GM18517 (cell line): ENCODE measurements around the gene FBXW10B.
"Not testable (repeated sequence)": the region's sequence is repeated elsewhere in the genome, so short reads cannot be mapped to it uniquely, and the experiment has no call there.

Experiments
- ATAC-seq: cut with Tn5 transposase; IDR thresholded peaks from one replicate; pipeline ENCODE4 v1.9.1; 2021; ENCODE audit warnings: mild to moderate bottlenecking, moderate library complexity; ENCODE audit not compliant: unreplicated experiment

Gene FBXW10B

GRCh38 chr17:15642505-15643251 is 23.2 kb upstream of the FBXW10B start:
- ATAC-seq = not testable (repeated sequence)

GRCh38 chr17:15642014-15642413 is 22.5 kb upstream of the FBXW10B start:
- ATAC-seq = not testable (repeated sequence)

DNA sequence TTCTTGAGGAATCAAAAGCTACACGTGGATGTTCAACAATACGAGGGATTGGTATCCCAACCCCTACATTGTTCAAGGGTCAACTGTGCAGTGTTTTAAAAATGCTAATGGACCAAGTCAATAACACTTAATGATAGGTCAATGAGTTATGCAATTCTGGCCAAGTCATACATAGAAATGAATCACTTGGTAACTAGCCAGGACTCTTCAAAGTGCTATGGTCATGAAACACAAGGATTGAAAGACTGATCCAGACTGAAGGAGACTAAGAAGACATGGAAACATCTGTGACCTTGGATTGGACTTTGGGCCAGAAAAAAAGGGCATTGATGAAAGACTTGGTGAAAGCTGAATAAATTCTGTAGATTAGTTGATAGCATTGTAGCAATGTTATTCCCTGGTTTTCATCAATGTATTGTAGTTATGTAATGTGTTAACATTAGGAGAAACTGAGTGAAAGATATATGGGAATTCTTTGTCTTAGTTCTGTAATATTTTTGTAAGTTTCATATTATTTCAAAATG is 11.5 kb upstream of the FBXW10B start:
- not testable (repeated sequence) for ATAC-seq

GRCh38 chr17:15629991-15630390 is 10.5 kb upstream of the FBXW10B start:
- ATAC-seq = not testable (repeated sequence)

DNA sequence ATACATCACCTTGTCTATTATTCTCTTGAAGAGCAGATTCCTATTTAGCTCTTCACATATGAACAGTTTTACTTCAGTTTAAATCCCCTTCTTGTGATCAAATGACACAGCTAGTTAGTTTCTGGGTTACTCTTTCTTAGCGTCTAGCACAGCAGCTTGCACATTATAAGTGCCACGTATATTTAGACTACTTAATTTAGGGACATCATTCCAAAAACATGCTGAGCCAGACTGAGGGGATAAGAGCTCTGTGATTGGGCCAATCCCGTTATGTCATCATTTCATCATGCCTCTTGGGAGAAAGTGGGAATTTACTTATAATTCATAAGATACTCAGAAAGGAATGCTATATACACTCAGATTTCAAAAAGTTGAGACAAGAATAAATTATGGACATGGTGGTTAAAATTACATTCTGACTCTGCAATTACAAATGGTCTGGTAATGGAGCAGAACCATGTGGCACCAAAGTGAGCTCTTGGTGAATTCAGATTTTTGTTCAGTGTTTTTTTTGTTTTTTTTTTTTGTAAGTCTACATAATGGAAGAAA is 4.2 kb upstream of the FBXW10B start:
- ATAC-seq = not testable (repeated sequence)

DNA sequence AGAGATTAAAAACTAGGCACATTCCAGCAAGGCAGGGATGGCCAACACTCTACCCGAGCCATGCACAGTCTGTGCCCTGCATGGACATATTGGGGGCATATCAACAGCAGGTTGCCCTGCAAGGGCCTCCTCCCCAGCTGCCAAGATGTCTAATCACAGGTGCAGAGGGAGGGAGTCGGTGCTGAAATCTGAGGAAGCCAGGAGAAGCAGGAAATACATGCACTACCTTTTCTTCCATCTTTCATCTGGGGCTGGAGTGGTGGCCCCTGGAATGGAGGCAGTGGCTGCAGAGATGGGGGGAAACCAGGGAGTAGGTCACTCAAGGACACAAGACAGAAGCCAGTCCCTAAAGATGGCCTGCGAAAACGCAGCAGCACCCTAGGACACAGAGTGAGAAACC is 3.8 kb upstream of the FBXW10B start:
- not testable (repeated sequence) for ATAC-seq

GRCh38 chr17:15622124-15622523 is 2.6 kb upstream of the FBXW10B start:
- ATAC-seq = not testable (repeated sequence)

GRCh38 chr17:15616828-15617227 is 2.7 kb downstream of the FBXW10B start:
- not testable (repeated sequence) for ATAC-seq

DNA sequence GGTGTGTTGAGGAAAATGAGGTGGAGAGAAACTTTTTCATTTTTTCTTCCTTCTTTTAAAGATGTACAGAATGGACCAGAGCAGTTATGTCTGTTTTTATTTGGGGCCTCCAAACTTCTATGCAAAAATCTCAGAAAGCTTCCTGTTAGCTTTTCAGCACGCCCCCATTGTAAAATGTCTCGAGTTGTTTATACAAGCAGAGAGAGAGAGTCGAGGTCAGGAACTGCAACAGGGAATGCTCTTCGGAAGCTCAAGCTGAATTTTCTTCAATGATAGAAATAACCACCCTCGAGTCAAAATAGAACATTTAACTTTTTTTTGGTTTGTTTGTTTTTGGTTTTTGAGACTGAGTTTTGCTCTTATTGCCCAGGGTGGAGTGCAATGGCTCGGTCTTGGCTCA is 3.7 kb downstream of the FBXW10B start:
- ATAC-seq = not testable (repeated sequence)

DNA sequence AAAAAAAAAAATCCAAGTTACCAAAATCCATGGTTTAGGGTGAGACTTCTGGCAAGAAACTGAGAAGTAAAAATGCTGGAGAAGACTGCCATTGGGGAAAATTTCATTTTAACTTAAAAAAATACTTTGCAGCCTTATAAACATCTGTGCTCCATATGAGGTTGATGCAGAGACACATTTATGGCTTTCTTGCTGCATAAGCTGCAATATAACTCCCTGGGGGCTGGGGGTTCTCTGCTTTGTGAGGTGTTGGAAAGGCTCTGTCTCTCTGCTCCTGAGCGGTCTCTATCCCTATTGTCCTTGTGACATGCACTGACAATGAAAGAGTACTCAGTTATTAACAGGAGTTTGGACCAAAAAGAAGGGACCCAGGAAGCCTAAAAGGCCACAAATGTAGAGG is 6.4 kb downstream of the FBXW10B start:
- ATAC-seq = not testable (repeated sequence)

- not testable (repeated sequence) for ATAC-seq
These were observed 26.5 kb downstream of the FBXW10B start for GRCh38 chr17:15592960-15593359.

DNA sequence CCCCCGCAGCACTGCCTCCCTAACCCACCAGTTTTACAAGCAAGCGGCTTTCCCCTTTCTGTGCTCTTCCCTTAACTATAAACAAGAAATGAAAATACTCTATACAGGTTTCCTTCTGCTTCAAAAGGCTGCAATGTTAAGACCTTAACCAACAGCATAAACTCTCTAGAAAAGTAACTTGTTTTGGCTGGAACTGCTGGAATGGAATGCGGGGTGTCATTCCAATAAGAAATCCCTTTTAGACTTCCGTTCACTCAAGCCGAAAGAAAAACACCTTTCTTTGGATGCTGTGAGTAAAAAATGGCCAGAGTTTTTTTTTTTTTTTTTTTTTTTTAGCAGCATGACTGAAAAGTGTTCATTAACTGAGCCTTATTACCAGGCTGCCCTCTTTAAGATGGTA is 27.5 kb downstream of the FBXW10B start:
- ATAC-seq = not testable (repeated sequence)

- ATAC-seq = not testable (repeated sequence)
These were observed 28.7 kb downstream of the FBXW10B start for GRCh38 chr17:15590844-15591243.

- ATAC-seq = not testable (repeated sequence)
These were observed 29.7 kb downstream of the FBXW10B start for GRCh38 chr17:15589544-15590536.

DNA sequence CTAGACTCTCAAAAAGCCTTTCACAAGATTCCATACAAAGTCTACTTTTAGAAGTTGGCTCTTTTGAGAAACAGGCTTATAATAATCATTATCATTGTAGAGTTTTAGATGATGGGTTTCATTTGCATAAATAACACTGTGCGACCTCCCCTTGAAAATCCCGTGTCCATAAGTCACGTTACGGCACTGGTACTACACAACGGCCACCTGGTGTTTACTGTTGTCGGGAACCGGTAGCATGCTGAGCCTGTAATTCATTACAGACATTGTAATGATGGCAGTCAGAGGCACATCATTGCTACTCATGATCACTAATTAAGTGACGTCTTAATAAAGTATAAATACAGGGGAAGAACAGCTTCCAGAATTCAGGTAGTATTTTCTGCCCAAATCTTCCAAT is 31.5 kb downstream of the FBXW10B start:
- ATAC-seq = not testable (repeated sequence)

DNA sequence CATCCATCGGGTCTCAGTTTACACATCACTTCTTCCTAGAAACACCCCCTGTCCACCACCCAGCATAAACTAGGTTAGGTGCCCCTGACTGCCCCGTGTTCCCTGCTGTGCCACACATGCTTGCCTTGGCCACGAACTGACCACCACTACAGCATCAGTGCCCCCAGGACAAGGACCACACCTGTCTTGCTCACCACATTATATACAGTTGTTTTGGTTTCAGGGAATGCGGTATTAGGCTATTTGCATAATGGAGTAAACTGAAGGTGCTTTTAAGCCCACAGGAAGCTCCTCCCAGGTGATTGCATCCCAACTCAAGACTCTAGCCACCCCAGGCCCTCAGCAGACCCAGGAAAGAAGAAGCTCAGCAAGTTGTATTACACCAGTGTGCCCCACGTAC is 36.2 kb downstream of the FBXW10B start:
- ATAC-seq = not testable (repeated sequence)

GRCh38 chr17:15581462-15581861 is 38.0 kb downstream of the FBXW10B start:
- ATAC-seq = not testable (repeated sequence)

- not testable (repeated sequence) for ATAC-seq
These were observed 42.7 kb downstream of the FBXW10B start for GRCh38 chr17:15576848-15577247.

- ATAC-seq = not testable (repeated sequence)
These were observed 44.8 kb downstream of the FBXW10B start for GRCh38 chr17:15574660-15575059.

- not testable (repeated sequence) for ATAC-seq
These were observed 45.6 kb downstream of the FBXW10B start for GRCh38 chr17:15573870-15574269.
